CD4-positive, alpha-beta T cell treated with Interleukin-6 for 4 hours (primary cell): ENCODE measurements around the gene CACNA1H.
"Not testable (repeated sequence)": the region's sequence is repeated elsewhere in the genome, so short reads cannot be mapped to it uniquely, and the experiment has no call there.

Experiments
- DNase-seq: peaks from one replicate; pipeline ENCODE4 v3.0.0-alpha.2; 2020; ENCODE audit warnings: mixed read lengths

Gene CACNA1H

GRCh38 chr16:1256874-1257322, 104.0 kb downstream of the CACNA1H start:
- no peak for DNase-seq

- DNase-seq, result no peak
These were observed 104.8 kb downstream of the CACNA1H start for GRCh38 chr16:1257561-1258224.

GRCh38 chr16:1258225-1258600, 105.3 kb downstream of the CACNA1H start:
- no peak for DNase-seq

- DNase-seq, result no peak
These were observed 106.2 kb downstream of the CACNA1H start for GRCh38 chr16:1258906-1259759.

GRCh38 chr16:1259760-1260068, 106.8 kb downstream of the CACNA1H start:
- DNase-seq, result no peak

- DNase-seq, result no peak
These were observed 107.3 kb downstream of the CACNA1H start for GRCh38 chr16:1260101-1260680.

- DNase-seq, result no peak
These were observed 108.4 kb downstream of the CACNA1H start for GRCh38 chr16:1261131-1261892.

GRCh38 chr16:1262210-1262845, 109.4 kb downstream of the CACNA1H start:
- no peak for DNase-seq

- DNase-seq, result no peak
These were observed 109.9 kb downstream of the CACNA1H start for GRCh38 chr16:1262846-1263221.

GRCh38 chr16:1263591-1264344, 110.9 kb downstream of the CACNA1H start:
- no peak for DNase-seq

- DNase-seq, result no peak
These were observed 111.6 kb downstream of the CACNA1H start for GRCh38 chr16:1264345-1265089.

GRCh38 chr16:1265090-1265630, 112.3 kb downstream of the CACNA1H start:
- DNase-seq, result no peak

GRCh38 chr16:1265826-1266225, 112.9 kb downstream of the CACNA1H start:
- DNase-seq, result no peak

GRCh38 chr16:1269418-1269817, 116.5 kb downstream of the CACNA1H start:
- not testable (repeated sequence) for DNase-seq

- DNase-seq, result no peak
These were observed 118.4 kb downstream of the CACNA1H start for GRCh38 chr16:1271380-1271723.
